Measurements from ENCODE around the gene EIF4H. TPM values are rescaled to one million over a fixed set of nuclear protein-coding genes. Genes with fewer than 3 reads are reported as not detected.
"Not testable (repeated sequence)": the region's sequence is repeated elsewhere in the genome, so short reads cannot be mapped to it uniquely, and the experiment has no call there.

EIF4H gene
- polyA plus RNA-seq, 3 donors = 283 to 294 (median 287) TPM

DNA sequence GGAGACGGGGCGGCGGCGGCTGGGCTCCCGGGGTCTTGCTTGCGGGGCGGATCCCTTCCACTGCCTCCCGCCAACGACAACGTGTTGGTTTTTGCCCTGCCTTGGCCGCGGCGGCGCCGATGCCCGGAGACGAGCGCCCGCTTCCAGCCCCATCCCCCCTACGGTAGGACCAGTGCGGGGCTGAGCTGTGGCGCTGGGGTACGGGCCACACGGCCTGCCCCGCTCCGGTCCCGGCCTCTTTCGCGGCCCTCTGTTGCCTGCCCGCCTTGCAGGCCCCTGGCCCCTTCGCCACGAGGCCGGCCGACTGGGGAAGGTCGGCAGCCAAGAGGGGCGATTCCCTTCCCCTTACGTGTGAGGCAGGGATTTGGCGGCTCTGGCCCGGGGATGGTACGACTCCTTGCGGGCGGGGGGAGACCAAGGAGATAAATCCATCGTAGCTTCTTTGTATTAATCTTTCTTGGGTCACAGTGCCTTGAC, 488 bp downstream of the EIF4H start:
- DNase-seq (ENCODE audit: low read depth in 3 of 3, low spot score in 2 of 3) = no peak

DNA sequence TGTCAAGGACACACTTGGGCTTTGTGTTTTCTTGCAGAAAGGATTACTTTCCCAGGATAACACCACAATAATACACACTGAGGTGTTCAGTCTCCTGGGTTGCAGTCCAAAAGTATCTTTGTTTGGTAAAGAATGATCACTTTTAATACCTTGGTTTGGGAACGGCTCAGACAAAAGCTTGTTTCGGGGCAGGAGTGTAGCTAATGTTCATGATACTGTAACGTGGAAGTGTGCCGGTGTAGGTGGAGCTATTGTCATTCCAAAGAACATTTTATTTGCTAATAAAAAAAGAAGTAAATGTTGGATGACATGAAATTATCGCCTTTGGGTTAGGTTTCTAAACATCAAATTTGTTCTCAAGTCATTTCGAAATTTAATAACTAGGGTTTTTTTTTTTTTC, 1.2 kb downstream of the EIF4H start:
- no peak for DNase-seq (ENCODE audit: low read depth in 3 of 3, low spot score in 2 of 3)

DNA sequence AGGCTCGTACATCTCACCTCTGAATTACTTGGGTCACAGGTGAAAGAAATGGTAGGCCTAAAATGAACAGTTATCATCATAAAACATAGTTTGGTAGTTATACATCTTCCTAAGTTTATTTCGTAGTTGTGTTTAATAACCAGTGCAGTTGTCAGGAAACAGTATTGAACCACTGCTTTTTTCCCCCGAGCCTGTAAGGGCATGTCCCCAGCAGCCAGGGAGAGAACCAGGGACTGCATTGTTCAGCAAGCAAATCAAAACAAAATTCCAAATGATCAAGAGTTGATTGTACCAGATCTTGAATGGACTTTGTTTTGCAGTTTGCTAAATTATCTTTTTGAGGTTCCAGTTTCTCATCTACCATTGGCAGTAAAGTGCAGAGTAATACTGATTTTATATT, 2.4 kb downstream of the EIF4H start:
- DNase-seq (ENCODE audit: low read depth in 3 of 3, low spot score in 2 of 3) = no peak

DNA sequence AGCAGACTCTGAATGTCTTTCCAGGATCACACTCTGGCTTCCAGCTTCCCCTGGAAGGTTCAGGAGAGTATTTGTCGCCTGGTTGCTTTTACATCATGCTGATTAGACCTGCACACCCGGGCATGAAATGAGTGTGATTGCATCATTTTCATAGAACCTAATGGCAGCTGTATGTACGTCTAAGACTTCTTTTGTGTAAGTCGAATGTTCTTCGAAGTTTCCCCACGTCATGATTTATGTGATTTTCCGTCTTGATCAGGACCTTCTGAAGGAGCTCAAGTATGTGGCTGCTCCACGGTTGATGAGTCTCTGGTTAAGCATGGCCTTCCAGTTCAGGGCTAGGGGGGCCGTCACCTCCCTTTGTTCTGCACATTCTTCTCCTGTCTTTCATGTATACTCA, 4.5 kb downstream of the EIF4H start:
- DNase-seq (ENCODE audit: low read depth in 3 of 3, low spot score in 2 of 3) = no peak

DNA sequence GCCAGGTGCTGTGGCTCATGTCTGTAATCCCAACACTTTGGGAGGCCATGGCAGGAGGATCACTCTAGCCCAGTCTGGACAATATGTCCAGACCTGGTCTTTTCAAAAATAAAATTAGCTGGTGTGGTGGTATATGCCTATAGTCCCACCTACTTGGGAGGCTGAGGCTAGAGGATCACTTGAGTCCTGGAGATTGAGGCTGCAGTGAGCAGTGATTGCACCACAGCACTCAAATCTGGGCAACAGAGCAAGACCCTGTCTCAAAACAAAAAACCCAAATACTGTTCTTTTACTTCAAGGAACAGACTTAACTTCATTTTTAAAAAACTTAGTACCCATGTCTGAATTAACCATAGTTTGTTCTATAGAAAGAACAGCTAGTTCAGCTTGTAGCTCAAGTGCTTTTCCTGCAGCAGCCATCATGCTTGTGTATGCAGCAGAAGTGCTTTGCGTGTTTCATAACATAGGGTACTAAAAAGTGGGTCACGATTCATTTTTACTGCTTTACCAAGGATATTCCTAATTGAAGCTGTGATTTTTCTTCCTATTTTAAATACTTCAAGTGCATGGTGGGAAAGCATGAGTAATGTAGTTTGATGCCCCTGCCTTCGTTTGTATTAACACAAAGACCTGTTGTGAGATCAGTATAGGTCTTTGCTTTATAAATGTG, 5.9 kb downstream of the EIF4H start:
- DNase-seq (ENCODE audit: low read depth in 3 of 3, low spot score in 2 of 3) = no peak

DNA sequence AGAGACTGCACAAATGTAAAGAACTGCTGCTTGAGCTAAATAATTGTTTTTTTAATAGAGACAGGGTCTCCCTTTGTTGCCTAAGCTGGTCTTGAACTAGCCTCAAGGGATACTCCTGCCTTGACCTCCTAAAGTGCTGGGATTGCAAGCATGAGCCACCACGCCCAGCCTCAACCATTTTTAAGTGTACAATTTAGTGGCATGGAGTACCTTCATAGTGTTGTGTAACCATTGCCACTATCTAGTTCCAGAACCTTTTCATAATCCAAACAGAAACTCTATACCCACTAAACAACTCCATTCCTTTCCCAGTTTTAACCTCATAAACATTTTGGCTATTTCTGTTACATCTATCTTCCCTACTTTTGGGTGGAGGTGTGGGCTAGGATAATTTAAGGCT, 6.7 kb downstream of the EIF4H start:
- DNase-seq (ENCODE audit: low read depth in 3 of 3, low spot score in 2 of 3) = no peak

DNA sequence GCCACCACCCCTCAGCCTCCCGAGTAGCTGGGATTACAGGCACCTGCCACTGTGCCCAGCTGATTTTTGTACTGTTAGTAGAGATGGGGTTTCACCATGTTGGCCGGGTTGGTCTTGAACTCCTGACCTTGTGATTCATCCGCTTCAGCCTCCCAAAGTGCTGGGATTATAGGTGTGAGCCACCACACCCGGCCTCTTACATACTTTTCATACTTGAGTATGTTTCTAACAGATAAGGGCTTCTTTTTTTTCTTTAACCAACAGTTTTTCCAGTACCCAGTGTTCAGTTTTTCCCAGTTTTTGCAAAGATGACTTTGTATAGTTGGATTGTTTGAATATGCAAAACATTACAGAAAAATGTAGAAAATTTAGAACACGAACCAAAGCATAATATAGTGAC, 7.7 kb downstream of the EIF4H start:
- no peak for DNase-seq (ENCODE audit: low read depth in 3 of 3, low spot score in 2 of 3)

DNA sequence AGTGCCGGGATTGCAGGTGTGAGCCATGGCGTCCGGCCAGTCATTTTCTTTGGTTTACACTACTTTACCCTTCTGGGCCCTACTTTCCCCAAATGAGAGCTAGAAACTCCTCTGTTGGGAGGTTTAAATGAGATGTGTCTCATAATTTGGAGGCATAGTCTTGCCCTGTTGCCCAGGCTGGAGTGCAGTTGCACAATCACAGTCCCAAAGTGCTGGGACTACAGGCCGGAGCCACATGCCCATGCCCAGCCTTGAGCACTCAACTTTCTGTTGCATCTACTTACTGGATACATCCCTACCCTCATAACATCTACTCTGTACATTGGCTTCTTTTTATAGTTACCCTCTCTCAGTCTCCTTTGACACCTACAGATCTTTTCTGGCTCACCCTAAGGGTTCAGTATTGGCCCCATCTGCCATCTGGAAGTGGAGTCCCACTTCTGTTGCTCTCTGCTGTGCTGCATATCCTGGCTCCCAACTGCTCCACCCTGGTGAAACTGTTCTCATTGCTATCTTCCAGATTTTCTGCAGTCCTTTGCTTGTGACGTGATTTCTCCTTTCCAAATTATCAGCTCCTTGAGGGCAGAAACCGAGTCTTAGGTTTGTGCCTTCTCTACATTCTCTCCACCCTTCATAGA, 8.4 kb downstream of the EIF4H start:
- no peak for DNase-seq (ENCODE audit: low read depth in 3 of 3, low spot score in 2 of 3)

DNA sequence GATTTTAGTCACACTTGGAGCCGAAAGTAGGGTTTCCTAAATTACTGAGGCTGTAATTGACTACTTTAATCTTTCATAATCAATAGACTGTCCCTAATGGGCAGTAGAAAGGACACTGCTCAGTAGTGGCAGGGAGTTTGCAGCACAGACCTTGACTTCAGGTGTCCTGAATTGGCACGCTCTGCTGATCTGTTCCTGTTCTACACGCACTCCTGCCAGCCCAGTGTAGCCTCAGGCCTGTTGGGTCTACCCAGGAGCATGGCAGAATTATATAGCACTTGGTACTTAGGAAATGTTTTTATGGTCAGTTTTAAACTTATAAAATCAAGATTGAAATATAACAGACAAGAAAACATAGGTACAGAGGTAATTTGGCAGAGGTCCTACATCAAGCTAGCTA, 9.0 kb downstream of the EIF4H start:
- DNase-seq (ENCODE audit: low read depth in 3 of 3, low spot score in 2 of 3) = no peak

DNA sequence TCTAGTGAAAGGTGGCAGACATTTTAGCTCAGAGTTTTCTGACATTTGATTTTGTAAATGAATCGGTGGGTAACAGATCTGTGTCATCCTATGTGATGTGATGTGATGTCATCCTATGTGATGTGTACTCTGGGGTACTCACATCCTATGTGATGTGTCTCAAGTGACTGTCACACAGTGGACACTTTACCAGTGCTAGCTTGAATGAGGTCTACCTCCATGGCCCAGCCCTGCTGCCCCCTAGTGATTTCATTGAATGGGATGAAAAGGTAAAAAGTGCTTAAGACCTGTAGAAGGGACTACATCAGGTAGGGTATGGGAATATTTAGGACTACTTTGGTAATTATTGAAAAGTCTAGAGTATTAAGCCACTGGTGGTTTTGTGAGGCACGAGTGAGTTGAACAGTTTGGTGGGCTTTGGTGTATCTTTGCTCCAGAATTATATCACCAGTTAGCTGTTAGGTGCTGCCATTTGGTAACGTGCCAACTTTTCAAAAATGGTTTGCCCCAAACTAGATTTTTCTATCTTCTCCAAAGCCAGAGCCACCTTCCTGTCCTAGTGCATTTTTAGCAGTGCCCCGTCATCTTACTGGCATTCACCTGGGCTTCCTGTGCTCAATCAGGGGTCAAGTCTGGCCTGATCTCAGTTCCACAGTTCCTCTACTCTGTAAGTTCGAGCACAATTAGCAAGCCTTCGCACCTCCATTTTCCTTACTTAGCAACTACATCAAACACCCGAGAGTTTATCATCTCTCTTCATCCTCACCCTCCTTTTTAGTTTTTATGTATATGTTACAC, 9.7 kb downstream of the EIF4H start:
- DNase-seq (ENCODE audit: low read depth in 3 of 3, low spot score in 2 of 3) = no peak

DNA sequence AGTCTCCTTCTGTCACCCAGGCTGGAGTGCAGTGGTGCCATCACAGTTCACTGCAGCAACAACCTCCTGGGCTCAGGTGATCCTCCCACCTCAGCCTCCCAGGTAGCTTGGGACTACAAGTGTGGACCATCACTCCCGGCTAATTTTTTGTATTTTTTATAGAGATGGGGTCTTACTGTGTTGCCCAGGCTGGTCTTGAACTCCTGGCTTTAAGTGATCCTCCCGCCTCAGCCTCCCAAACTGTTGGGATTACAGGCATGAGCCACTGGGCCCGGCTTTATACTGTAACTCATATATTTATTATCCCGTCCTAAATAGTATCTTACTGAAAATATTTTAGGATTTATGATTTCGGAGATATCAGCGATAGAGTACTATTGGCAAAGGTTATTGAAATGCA, 10.9 kb downstream of the EIF4H start:
- DNase-seq (ENCODE audit: low read depth in 3 of 3, low spot score in 2 of 3) = no peak

DNA sequence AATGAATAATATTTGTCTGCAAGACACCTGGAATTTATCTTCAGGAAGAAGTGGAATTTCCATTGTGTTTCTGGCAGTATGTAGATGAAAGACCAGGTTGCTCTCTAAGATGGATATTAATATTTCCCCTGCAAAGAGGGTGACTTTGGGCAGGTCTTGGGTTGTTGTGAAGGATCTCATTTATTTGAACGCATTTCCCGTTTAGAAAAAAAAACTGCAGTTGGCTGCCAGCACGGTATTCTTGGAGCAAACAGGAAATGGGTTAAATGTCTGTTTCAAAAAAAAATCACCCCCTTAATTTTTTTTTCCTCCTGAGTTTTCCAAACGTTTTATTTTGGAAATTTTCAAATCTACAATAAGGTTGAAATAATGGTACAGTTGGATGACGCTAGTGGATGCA, 11.5 kb downstream of the EIF4H start:
- no peak for DNase-seq (ENCODE audit: low read depth in 3 of 3, low spot score in 2 of 3)

DNA sequence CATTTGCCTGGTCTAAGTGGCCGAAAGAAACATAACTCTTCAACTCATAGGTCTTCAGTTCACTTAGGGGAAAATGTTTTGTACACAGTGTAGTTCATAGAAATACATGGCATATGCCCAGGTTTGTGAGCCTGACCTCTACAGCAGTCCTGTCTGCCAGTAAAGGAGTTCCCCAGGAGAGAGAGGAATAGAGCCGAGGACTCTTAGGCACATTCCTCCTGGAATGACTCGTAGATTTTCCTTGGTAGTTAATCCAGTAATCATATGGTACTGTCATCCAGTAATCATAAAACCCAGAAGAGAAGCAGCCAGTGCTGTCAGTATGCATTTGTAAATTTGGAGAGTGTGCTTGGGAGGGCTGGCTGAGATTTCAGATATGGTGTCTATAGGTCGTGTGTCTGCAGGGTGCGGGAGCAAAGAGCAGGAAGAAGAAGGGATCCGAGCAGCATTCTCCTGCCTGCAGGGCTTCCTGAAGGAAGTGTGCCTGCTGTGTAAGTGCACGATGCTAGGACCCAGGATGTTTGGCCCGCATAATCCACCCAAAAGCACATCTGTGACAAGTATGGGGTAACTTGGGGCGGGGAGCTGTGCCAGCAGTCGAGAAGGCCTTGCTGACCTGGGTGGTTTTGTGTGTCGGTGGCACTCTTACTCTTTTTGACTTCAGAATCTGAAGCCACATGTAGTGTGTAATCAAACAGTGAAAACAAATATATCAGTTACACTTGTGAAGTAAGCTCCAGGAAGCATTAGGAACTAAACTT, 13.9 kb downstream of the EIF4H start:
- DNase-seq (ENCODE audit: low read depth in 3 of 3, low spot score in 2 of 3) = no peak

DNA sequence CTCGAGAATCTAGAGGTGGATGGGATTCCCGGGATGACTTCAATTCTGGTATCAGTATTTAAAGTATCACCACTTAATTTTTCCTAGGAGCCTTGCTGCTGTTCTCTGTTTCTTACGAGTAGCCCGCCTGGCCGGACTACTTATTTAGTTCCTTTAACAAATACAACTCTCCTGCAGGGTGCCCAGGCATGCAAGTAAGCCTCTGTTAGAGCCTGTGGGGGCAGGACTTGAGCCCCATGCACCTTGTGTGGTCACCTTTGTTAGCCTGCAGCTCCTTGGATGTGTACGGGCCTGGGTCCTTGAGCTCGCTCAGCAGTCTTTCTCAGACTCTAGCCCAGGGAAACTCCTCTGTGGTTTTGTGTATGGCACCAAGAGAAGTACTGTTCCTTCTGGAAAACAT, 16.1 kb downstream of the EIF4H start:
- DNase-seq (ENCODE audit: low read depth in 3 of 3, low spot score in 2 of 3) = no peak

DNA sequence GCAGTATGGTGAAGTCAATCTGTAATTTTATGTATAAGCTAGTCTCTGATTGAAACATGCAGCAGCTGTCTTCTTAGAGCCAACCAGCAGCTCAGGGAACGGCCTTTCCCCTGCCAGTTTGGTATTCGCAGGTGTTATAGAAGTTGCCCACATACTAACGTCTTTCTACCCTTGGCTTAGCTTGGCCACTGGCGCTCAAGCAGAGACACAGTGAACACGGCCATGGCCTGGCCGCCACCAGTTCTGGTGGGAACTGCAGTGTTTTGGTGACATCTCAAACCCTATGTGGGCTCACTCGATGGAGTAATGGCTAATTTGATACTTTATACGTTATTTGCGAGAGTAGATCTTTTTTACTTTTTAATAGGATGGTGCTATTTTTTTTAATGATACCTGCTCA, 17.1 kb downstream of the EIF4H start:
- DNase-seq (ENCODE audit: low read depth in 3 of 3, low spot score in 2 of 3) = no peak

DNA sequence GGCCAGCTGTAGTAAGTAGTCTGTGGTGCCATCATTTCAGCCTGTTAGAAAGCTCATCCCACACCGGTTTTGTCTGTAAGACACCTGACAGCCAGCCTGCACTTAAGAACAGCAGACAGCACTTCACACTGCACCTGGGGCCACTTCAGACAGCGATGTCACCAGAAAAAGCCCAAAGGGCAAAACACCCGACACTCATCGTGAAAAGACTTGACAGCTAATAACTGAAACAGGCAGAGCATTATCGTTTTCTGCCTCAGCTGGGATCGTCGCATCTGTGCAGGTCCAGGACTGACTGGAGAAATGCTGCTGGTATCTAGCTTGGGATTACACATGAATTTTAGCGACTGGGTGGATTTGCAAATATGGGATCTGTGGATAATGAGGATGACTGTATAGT, 18.9 kb downstream of the EIF4H start:
- no peak for DNase-seq (ENCODE audit: low read depth in 3 of 3, low spot score in 2 of 3)

DNA sequence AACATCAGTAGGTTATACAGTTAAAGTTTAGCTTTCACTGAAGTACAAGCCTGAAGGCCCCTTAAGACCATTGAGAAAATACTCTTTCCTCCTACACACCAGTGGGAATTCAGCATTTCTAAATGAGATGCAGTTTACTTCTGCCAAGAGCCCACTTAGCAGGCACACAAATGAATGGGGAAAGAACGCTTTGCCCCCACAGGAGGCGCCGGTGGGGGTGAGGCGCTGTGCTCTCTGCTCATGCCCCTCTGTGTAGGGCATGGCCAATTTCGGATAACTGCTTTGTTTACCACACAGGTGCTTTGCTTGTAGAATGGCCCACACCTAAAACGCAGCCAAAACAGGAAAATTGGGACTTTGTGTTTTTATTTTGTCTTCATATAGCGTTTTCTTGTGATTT, 19.8 kb downstream of the EIF4H start:
- DNase-seq (ENCODE audit: low read depth in 3 of 3, low spot score in 2 of 3) = no peak

DNA sequence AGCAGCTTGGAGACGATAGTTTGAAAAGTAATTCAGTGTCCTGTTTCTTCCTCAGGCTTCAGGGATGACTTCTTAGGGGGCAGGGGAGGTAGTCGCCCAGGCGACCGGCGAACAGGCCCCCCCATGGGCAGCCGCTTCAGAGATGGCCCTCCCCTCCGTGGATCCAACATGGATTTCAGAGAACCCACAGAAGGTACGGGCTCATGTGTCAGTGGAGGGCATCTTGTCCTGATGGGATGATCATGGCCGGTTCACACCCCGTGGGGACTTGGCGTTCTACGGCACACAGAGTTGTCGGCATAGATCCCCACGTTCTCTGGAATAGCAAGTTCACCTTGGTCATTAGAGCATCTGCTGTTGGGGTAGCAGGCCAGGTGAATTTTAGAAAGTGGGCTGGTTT, 20.5 kb downstream of the EIF4H start:
- no peak for DNase-seq (ENCODE audit: low read depth in 3 of 3, low spot score in 2 of 3)

DNA sequence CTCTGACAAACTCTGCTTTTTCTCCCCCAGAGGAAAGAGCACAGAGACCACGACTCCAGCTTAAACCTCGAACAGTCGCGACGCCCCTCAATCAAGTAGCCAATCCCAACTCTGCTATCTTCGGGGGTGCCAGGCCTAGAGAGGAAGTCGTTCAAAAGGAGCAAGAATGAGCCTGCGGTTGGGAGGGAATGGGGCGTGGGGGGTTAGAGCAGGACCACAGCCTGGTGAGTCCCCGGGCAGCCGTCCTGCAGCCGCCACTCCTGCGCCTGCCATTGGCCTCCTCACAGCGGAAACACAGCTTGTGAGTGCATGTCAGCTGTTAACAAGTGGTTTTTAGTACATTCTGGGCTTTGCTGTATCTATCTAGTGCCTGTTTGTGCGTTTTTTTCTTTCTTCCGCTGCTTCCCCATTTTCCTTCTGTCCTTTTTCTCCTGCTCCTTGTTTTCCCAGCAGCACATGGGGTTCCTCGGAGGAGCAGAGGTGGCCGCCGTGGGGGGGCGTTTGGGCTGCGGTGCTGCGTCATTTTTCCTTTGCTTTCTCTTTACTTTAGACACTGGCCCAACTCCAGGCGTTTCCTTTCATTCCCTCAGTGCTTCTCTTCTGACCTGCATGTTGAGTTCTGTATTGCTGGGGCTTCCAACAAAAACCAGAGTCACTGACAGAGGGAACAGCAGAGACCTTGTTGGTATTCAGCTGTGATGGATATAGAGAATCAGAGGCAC, 21.1 kb downstream of the EIF4H start:
- not testable (repeated sequence) for DNase-seq (ENCODE audit: low read depth in 3 of 3, low spot score in 2 of 3)

DNA sequence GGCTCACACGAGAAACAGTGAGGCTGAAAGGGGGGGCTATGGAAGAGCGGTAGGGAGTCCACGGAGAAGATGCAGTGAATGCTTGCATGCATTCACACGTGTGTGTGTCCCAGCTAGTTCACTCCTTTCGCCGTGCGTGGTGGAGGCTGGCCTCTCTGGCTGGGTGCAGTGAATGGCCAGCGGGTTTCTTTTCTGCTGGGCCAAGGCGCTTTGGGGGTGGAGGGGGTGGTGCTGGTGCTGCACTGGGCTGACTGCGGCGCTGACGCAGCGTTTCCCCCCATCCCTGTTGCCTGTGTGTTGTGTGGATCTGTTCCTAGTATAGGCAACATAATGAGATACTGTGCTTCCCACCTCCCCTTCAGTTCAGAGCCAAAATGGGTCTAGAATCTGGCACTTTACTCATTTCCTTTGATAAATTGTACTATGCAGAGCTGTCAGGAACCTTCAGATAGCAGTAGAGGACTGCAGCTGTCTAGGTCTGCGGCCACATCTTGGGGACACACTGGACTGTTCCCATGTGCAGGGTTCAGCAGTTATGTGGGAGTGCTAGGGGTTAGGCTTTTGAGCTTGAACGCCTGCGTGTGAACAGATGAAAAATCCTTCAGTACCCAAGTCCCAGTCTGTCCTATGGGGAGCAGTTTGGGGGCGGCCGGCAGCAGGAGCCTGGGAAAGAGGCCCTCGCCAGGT, 22.0 kb downstream of the EIF4H start:
- DNase-seq (ENCODE audit: low read depth in 3 of 3, low spot score in 2 of 3) = not testable (repeated sequence)
